ENCODE data around the gene CPNE4.
A peak's percentile ranks its signal among the peaks of the same experiment; 100 is the strongest.
"Not testable (repeated sequence)": the region's sequence is repeated elsewhere in the genome, so short reads cannot be mapped to it uniquely, and the experiment has no call there.

The CPNE4 gene

GRCh38 chr3:132034486-132035464, at the start of gene CPNE4:
CPNE4 (minus strand) TSS chr3:132035014.
- DNase-seq (ENCODE audit: low read depth, low spot score), result peak; percentile 18

GRCh38 chr3:132083583-132084279, 48.9 kb upstream of the CPNE4 start:
- no peak for DNase-seq (ENCODE audit: low read depth, low spot score)

- no peak for DNase-seq (ENCODE audit: low read depth, low spot score)
Measured at GRCh38 chr3:132083159-132083558, 48.3 kb upstream of the CPNE4 start.

GRCh38 chr3:132079147-132079546, 44.3 kb upstream of the CPNE4 start:
- DNase-seq (ENCODE audit: low read depth, low spot score), result no peak

GRCh38 chr3:132073771-132074170, 39.0 kb upstream of the CPNE4 start:
- DNase-seq (ENCODE audit: low read depth, low spot score), result no peak

GRCh38 chr3:132071043-132071442, 36.2 kb upstream of the CPNE4 start:
- no peak for DNase-seq (ENCODE audit: low read depth, low spot score)

- DNase-seq (ENCODE audit: low read depth, low spot score), result no peak
Measured at GRCh38 chr3:132064114-132064513, 29.3 kb upstream of the CPNE4 start.

- no peak for DNase-seq (ENCODE audit: low read depth, low spot score)
Measured at GRCh38 chr3:132062535-132062934, 27.7 kb upstream of the CPNE4 start.

GRCh38 chr3:132055872-132056271, 21.1 kb upstream of the CPNE4 start:
- no peak for DNase-seq (ENCODE audit: low read depth, low spot score)

- no peak for DNase-seq (ENCODE audit: low read depth, low spot score)
Measured at GRCh38 chr3:132047209-132047608, 12.4 kb upstream of the CPNE4 start.

- DNase-seq (ENCODE audit: low read depth, low spot score), result not testable (repeated sequence)
Measured at GRCh38 chr3:132044874-132045273, 10.1 kb upstream of the CPNE4 start.

GRCh38 chr3:132042681-132043080, 7.9 kb upstream of the CPNE4 start:
- no peak for DNase-seq (ENCODE audit: low read depth, low spot score)

GRCh38 chr3:132038198-132038825, 3.5 kb upstream of the CPNE4 start:
- DNase-seq (ENCODE audit: low read depth, low spot score), result no peak

GRCh38 chr3:132037581-132037980, 2.8 kb upstream of the CPNE4 start:
- no peak for DNase-seq (ENCODE audit: low read depth, low spot score)

- no peak for DNase-seq (ENCODE audit: low read depth, low spot score)
Measured at GRCh38 chr3:132037056-132037455, 2.2 kb upstream of the CPNE4 start.

- no peak for DNase-seq (ENCODE audit: low read depth, low spot score)
Measured at GRCh38 chr3:132034097-132034485, 723 bp downstream of the CPNE4 start.

- DNase-seq (ENCODE audit: low read depth, low spot score), result no peak
Measured at GRCh38 chr3:132033471-132033870, 1.3 kb downstream of the CPNE4 start.

GRCh38 chr3:132032959-132033358, 1.9 kb downstream of the CPNE4 start:
- DNase-seq (ENCODE audit: low read depth, low spot score), result no peak

- peak; percentile 24 for DNase-seq (ENCODE audit: low read depth, low spot score)
Measured at GRCh38 chr3:132029182-132029902, 5.5 kb downstream of the CPNE4 start.

- DNase-seq (ENCODE audit: low read depth, low spot score), result no peak
Measured at GRCh38 chr3:132022914-132023313, 11.9 kb downstream of the CPNE4 start.

GRCh38 chr3:132020058-132020457, 14.8 kb downstream of the CPNE4 start:
- no peak for DNase-seq (ENCODE audit: low read depth, low spot score)

GRCh38 chr3:132017137-132017536, 17.7 kb downstream of the CPNE4 start:
- no peak for DNase-seq (ENCODE audit: low read depth, low spot score)
